Liver (tissue), 9 donors: ENCODE measurements around the gene P3H2. TPM values are rescaled to one million over a fixed set of nuclear protein-coding genes. Genes with fewer than 3 reads are reported as not detected.

Source experiments
- DNase-seq: peaks from one replicate; pipeline ENCODE4 v3.0.0-alpha.2; 2017; ENCODE audit warnings: low spot score
- H3K27ac ChIP-seq, 2 donors: one replicate each; pipeline ENCODE4 v1.7.0; 2013; ENCODE audit warnings: inconsistent platforms in 2 of 2, low read length in 2 of 2, control low read depth in 1 of 2, low read depth in 1 of 2, mild to moderate bottlenecking in 1 of 2
- H3K27me3 ChIP-seq, 4 donors: one replicate each; pipeline versions ENCODE4 v1.6.1 to v1.7.0; 2013; ENCODE audit warnings: low read length in 3 of 4, inconsistent platforms in 1 of 4, mild to moderate bottlenecking in 1 of 4, moderate library complexity in 1 of 4; ENCODE audit not compliant: control insufficient read depth in 4 of 4, insufficient read depth in 4 of 4
- H3K36me3 ChIP-seq, 4 donors: one replicate each; pipeline versions ENCODE4 v1.6.1 to v1.7.0; 2013; ENCODE audit warnings: low read length in 3 of 4, mild to moderate bottlenecking in 3 of 4, low read depth in 1 of 4, moderate library complexity in 1 of 4; ENCODE audit not compliant: control insufficient read depth in 4 of 4, insufficient read depth in 3 of 4
- H3K4me1 ChIP-seq, 4 donors: one replicate each; pipeline versions ENCODE4 v1.6.1 to v1.7.0; 2013; ENCODE audit warnings: low read length in 3 of 4, mild to moderate bottlenecking in 3 of 4, moderate library complexity in 1 of 4; ENCODE audit not compliant: control insufficient read depth in 4 of 4, insufficient read depth in 4 of 4
- H3K4me3 ChIP-seq, 3 donors: one replicate each; pipeline versions ENCODE4 v1.6.1 to v1.7.0; 2013; ENCODE audit warnings: low read length in 3 of 3, control low read depth in 1 of 3, low read depth in 1 of 3, mild to moderate bottlenecking in 1 of 3
- H3K9ac ChIP-seq, 2 donors: one replicate each; pipeline ENCODE4 v1.7.0; 2013; ENCODE audit warnings: low read length in 2 of 2, mild to moderate bottlenecking in 2 of 2, moderate library complexity in 2 of 2, control low read depth in 1 of 2, low read depth in 1 of 2
- H3K9me3 ChIP-seq, 4 donors: one replicate each; pipeline versions ENCODE4 v1.6.1 to v1.7.0; 2013; ENCODE audit warnings: low read length in 3 of 4; ENCODE audit not compliant: control insufficient read depth in 4 of 4
- EGR1 ChIP-seq, 2 donors: IDR thresholded peaks; 2 replicates each; pipeline ENCODE4 v1.6.1; 2016 to 2018; ENCODE audit warnings: antibody characterized with exemption in 2 of 2, low read depth in 2 of 2
- FOXA1 ChIP-seq: IDR thresholded peaks from 2 replicates; pipeline ENCODE4 v1.6.1; 2016; ENCODE audit warnings: antibody characterized with exemption
- FOXA2 ChIP-seq: IDR thresholded peaks from 2 replicates; pipeline ENCODE4 v1.6.1; 2016; ENCODE audit warnings: antibody characterized with exemption
- GABPA ChIP-seq, 2 donors: IDR thresholded peaks in 1 of 2; conservative IDR thresholded peaks in 1 of 2; 2 replicates each; pipeline ENCODE4 v1.6.1; 2016; ENCODE audit warnings: antibody characterized with exemption in 2 of 2, mild to moderate bottlenecking in 1 of 2, moderate library complexity in 1 of 2
- HNF4A ChIP-seq, 2 donors: conservative IDR thresholded peaks; 2 replicates each; pipeline ENCODE4 v1.6.1; 2016; ENCODE audit warnings: antibody characterized with exemption in 2 of 2, mild to moderate bottlenecking in 2 of 2
- HNF4G ChIP-seq: IDR thresholded peaks from 2 replicates; pipeline ENCODE4 v1.6.1; 2016; ENCODE audit warnings: antibody characterized with exemption
- JUND ChIP-seq, 2 donors: IDR thresholded peaks; 2 replicates each; pipeline ENCODE4 v1.6.1; 2016; ENCODE audit warnings: antibody characterized with exemption in 2 of 2
- NR2F2 ChIP-seq: IDR thresholded peaks from 2 replicates; pipeline ENCODE4 v1.6.1; 2016; ENCODE audit warnings: antibody characterized with exemption
- RAD21 ChIP-seq, 2 donors: IDR thresholded peaks; 2 replicates each; pipeline ENCODE4 v1.6.1; 2016; ENCODE audit warnings: antibody characterized with exemption in 2 of 2, mild to moderate bottlenecking in 2 of 2
- RXRA ChIP-seq, 2 donors: IDR thresholded peaks; 2 replicates each; pipeline ENCODE4 v1.6.1; 2017 to 2018; ENCODE audit warnings: antibody characterized with exemption in 2 of 2, mild to moderate bottlenecking in 1 of 2
- SP1 ChIP-seq: IDR thresholded peaks from 2 replicates; pipeline ENCODE4 v1.6.1; 2018; ENCODE audit warnings: antibody characterized with exemption, mild to moderate bottlenecking
- TAF1 ChIP-seq: conservative IDR thresholded peaks from 2 replicates; pipeline ENCODE4 v1.6.1; 2016; ENCODE audit warnings: antibody characterized with exemption, mild to moderate bottlenecking
- YY1 ChIP-seq: IDR thresholded peaks from 2 replicates; pipeline ENCODE4 v1.6.1; 2016; ENCODE audit warnings: antibody characterized with exemption, mild to moderate bottlenecking
- WGBS: extraction: QIAGEN DNeasy Blood & Tissue Kit; methylation state at CpG from one replicate; pipeline ENCODE4 v1.1.7; 2013; 5-methylcytosine and 5-hydroxymethylcytosine counted together
- polyA plus RNA-seq, 2 donors: library from polyadenylated mRNA; stranded (reverse) in 1 of 2; unstranded in 1 of 2; fragments of 200-250 nt in 1 of 2; fragments of >200 nt in 1 of 2; fragmentation: Nextera tagmentation in 1 of 2; extraction: Ambion mirVana in 1 of 2; gene quantifications; one replicate each; pipeline versions ENCODE4 v1.2.1 to v1.2.3, GENCODE V29; 2013 to 2015
- total RNA-seq, 2 donors: library from RNA; depleted of rRNA; stranded (reverse); fragments of >200 nt; gene quantifications; one replicate each; pipeline ENCODE4 v1.2.3, GENCODE V29; 2014
- TF ChIP-seq, protein P1 (sequence below): IDR thresholded peaks from 2 replicates; pipeline ENCODE4 v1.6.1; 2016; ENCODE audit warnings: antibody characterized with exemption
- TF ChIP-seq, protein P2 (sequence below): IDR thresholded peaks from 2 replicates; pipeline ENCODE4 v1.6.1; 2016; ENCODE audit warnings: antibody characterized with exemption, mild to moderate bottlenecking
- donor health status: healthy.
- donor health status: healthy.
- donor health status: healthy.
- donor health status: healthy.
- donor health status: healthy.

The P3H2 gene
- total and polyA plus RNA-seq, 4 donors, result 1.9 to 6.9 (median 4.1) TPM

DNA sequence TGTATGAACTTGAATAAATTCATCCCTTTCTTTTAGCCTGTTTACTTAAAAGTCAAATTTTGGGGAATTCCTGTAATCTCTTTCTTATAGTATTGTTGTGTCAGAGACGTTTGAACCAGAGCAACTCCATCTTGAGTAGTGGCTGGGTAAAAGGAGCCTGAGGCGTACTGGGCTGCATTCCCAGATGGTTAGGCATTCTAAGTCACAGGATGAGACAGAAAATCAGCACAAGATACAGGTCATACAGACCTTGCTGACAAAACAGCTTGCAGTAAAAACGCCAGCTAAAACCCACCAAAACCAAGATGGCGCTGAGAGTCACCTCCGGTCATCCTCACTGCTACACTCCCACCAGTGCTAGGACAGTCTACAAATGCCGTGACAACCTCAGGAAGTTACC lies 94.5 kb downstream of the P3H2 start:
- no peaks in the 10 kb centered on the region for H3K9me3 ChIP-seq
- no peak overlapping the region for H3K4me3 ChIP-seq
- no peak overlapping the region for H3K27ac ChIP-seq
- 89% methylated on average over 6 of the region's 6 CpGs for WGBS
- H3K36me3 ChIP-seq, result no peaks in the 10 kb centered on the region
- no peak for TF ChIP-seq HNF4G
- TF ChIP-seq JUND (IDR thresholded peaks at IDR 0.05), result no peak
- TF ChIP-seq RAD21 (IDR thresholded peaks at IDR 0.05), result no peak
- no peak for TF ChIP-seq RXRA (IDR thresholded peaks at IDR 0.05)
- no peak for TF ChIP-seq FOXA1
- no peak for TF ChIP-seq EGR1 (IDR thresholded peaks at IDR 0.05; ENCODE audit: low read depth in 2 of 2)
- no peak for TF ChIP-seq TAF1
- no peak for TF ChIP-seq NR2F2
- TF ChIP-seq, protein P1, sequence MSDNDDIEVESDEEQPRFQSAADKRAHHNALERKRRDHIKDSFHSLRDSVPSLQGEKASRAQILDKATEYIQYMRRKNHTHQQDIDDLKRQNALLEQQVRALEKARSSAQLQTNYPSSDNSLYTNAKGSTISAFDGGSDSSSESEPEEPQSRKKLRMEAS, result no peak
- TF ChIP-seq SP1, result no peak
- TF ChIP-seq GABPA (IDR thresholded peaks at IDR 0.05 in 1 of 2, conservative IDR thresholded peaks at IDR 0.05 in 1 of 2), result no peak
- no peak for TF ChIP-seq HNF4A (conservative IDR thresholded peaks at IDR 0.05)
- no peak for TF ChIP-seq FOXA2
- no peak for TF ChIP-seq YY1
- TF ChIP-seq, protein P2, sequence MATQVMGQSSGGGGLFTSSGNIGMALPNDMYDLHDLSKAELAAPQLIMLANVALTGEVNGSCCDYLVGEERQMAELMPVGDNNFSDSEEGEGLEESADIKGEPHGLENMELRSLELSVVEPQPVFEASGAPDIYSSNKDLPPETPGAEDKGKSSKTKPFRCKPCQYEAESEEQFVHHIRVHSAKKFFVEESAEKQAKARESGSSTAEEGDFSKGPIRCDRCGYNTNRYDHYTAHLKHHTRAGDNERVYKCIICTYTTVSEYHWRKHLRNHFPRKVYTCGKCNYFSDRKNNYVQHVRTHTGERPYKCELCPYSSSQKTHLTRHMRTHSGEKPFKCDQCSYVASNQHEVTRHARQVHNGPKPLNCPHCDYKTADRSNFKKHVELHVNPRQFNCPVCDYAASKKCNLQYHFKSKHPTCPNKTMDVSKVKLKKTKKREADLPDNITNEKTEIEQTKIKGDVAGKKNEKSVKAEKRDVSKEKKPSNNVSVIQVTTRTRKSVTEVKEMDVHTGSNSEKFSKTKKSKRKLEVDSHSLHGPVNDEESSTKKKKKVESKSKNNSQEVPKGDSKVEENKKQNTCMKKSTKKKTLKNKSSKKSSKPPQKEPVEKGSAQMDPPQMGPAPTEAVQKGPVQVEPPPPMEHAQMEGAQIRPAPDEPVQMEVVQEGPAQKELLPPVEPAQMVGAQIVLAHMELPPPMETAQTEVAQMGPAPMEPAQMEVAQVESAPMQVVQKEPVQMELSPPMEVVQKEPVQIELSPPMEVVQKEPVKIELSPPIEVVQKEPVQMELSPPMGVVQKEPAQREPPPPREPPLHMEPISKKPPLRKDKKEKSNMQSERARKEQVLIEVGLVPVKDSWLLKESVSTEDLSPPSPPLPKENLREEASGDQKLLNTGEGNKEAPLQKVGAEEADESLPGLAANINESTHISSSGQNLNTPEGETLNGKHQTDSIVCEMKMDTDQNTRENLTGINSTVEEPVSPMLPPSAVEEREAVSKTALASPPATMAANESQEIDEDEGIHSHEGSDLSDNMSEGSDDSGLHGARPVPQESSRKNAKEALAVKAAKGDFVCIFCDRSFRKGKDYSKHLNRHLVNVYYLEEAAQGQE, result no peak
- H3K27me3 ChIP-seq, result no peaks in the 10 kb centered on the region
- DNase-seq, result no peak
- no peaks in the 10 kb centered on the region for H3K4me1 ChIP-seq
- no peak overlapping the region for H3K9ac ChIP-seq

DNA sequence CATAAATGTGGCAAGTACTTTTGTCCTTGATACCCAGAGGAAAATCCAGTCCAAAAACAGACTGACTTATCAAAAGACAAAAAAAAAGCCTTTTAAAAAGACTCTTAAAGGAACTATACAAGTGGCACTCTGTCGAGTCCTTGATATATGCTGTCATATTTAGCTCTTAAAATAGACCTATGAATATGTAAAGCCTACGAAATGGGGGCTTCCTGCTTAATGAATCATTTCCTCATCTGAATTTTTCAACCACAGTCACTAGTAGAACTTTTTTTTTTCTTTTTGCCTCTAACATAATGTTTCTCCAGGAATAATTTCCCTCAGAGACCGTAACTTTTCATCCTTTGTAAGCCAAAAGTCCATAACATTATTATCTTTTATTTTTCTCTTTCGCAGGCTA lies 95.8 kb downstream of the P3H2 start:
- WGBS, result 68% methylated on average over 4 of the region's 4 CpGs
- TF ChIP-seq GABPA (IDR thresholded peaks at IDR 0.05 in 1 of 2, conservative IDR thresholded peaks at IDR 0.05 in 1 of 2) (no peak), TAF1 (no peak), JUND (IDR thresholded peaks at IDR 0.05) (no peak), HNF4A (conservative IDR thresholded peaks at IDR 0.05) (no peak), HNF4G (no peak), FOXA2 (no peak), NR2F2 (no peak), RAD21 (IDR thresholded peaks at IDR 0.05) (no peak)
- TF ChIP-seq, protein P2, result no peak
- DNase-seq, result no peak
- no peak overlapping the region for H3K27ac ChIP-seq
- H3K4me3 ChIP-seq, result no peak overlapping the region
- no peaks in the 10 kb centered on the region for H3K4me1 ChIP-seq
- no peaks in the 10 kb centered on the region for H3K36me3 ChIP-seq
- no peaks in the 10 kb centered on the region for H3K9me3 ChIP-seq
- no peaks in the 10 kb centered on the region for H3K27me3 ChIP-seq
- H3K9ac ChIP-seq, result no peak overlapping the region
